Measurements from ENCODE around the gene P3R3URF. TPM values are rescaled to one million over a fixed set of nuclear protein-coding genes. Genes with fewer than 3 reads are reported as not detected.
A peak's percentile ranks its signal among the peaks of the same experiment; 100 is the strongest.

The P3R3URF gene
- total RNA-seq, 2 donors from 2014 or later, result not detected

DNA sequence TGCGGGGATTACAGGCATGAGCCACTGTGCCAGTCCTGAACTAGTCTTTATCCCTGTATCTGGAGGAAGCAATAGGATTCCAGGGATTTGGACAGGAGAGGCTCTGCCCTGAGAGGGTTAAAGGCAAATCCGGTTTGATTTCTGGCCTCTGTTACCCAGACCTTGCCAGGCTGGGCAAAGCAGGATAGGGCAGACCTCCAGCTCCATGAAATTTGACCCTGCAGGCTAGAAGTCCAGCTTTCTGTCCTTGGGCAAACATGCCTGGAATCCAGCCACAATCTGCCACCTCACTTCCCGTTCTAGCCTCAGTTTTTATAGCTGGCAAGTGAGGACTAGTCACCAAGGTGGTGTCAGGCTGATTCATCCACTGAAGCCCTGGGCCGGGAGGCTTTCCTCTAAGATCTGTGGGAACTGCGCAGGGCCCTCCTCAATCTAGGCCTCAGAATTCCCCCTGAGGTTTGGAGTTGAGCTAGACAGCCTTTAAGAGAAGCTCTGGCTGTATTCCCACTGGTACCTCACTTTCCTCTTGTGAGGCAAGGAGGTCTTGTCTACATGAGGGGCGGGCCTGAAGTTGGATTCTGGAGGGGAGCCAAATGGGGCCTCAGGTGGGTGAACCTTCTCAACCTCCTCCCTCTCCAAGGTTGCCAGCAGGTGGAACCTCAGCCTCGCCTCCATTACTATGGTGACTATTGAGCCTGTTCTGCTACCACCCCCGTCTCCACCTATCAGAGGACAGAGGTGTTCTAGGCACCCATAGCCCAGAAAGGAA is 7.0 kb upstream of the P3R3URF start:
- Histone ChIP-seq H3K4me1 (ENCODE audit: control insufficient read depth, insufficient read depth, low read length) (no peaks in the 10 kb centered on the region), H3K36me3 (ENCODE audit: control insufficient read depth, insufficient read depth, low read length) (peaks cover 9% of the 10 kb centered on the region), H3K9me3 (ENCODE audit: control insufficient read depth, low read length) (no peaks in the 10 kb centered on the region), H3K4me3 (ENCODE audit: low read length) (no peak overlapping the region), H3K27me3 (ENCODE audit: control insufficient read depth, insufficient read depth, low read length, poor library complexity, severe bottlenecking) (no peaks in the 10 kb centered on the region), H3K27ac (ENCODE audit: low read depth, low read length) (no peak overlapping the region), H3K9ac (ENCODE audit: extremely low read depth, low read length, poor library complexity, severe bottlenecking) (no peak overlapping the region)
- Mint-ChIP-seq H3K27ac (no peak overlapping the region), H3K9me3 (no peaks in the 10 kb centered on the region), H3K27me3 (ENCODE audit: insufficient read depth) (peaks cover 10% of the 10 kb centered on the region), H3K4me1 (peaks cover 6% of the 10 kb centered on the region), H3K36me3 (ENCODE audit: low read depth) (peaks cover 13% of the 10 kb centered on the region), H3K4me3 (no peak overlapping the region)
- peak; percentile 61 for DNase-seq
- TF ChIP-seq, protein P1, sequence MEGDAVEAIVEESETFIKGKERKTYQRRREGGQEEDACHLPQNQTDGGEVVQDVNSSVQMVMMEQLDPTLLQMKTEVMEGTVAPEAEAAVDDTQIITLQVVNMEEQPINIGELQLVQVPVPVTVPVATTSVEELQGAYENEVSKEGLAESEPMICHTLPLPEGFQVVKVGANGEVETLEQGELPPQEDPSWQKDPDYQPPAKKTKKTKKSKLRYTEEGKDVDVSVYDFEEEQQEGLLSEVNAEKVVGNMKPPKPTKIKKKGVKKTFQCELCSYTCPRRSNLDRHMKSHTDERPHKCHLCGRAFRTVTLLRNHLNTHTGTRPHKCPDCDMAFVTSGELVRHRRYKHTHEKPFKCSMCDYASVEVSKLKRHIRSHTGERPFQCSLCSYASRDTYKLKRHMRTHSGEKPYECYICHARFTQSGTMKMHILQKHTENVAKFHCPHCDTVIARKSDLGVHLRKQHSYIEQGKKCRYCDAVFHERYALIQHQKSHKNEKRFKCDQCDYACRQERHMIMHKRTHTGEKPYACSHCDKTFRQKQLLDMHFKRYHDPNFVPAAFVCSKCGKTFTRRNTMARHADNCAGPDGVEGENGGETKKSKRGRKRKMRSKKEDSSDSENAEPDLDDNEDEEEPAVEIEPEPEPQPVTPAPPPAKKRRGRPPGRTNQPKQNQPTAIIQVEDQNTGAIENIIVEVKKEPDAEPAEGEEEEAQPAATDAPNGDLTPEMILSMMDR (conservative IDR thresholded peaks at IDR 0.05), result peak; percentile 20
- 80 to 84% methylated on average over 6 to 8 of the region's 8 CpGs for WGBS, 2 experiments (ENCODE audit: insufficient coverage in 1 of 2, insufficient read length in 1 of 2)

DNA sequence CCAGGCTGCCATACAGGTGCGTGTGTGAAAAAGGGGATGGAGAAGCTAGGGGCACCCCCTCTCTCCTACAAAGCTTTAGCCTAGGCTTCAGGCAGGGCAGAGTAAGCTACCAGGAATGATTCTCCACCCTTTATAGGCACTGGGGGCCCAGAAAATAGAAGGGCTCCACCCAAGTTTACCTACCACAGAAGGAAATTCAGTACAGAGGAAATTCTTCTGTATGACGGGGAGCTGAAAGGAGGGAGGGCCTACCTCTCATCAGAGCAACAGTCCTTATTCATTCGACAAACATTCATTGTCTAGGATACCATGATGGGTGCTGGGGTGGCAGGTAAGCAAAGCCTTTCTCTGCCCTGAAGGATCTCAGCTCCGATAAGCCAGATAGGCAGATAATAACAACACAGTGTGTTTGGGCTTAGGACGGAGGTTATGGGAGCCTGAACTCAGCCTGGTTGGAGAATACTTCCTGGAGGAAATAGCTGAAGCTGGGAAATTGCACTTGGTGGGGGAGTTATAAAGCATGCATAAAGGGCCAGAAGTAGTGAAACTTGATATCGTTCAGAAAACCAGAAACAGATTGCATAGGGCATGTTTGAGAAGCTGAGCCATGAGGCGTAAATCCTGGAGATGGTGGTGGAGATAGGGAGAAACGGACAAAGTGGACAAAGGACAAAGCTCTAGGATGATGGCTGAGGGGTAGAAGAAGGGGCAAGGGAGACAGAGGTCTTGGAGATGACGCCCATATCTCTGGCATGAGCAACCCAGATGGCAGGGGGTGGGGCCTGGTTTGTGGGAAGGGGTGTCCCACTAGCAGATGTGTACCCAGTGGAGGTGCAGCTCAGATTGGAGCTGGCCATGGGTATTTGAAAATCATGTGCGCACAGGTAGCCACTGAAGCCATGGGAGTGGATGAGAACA is 5.3 kb upstream of the P3R3URF start:
- H3K9ac ChIP-seq (ENCODE audit: extremely low read depth, low read length, poor library complexity, severe bottlenecking), result no peak overlapping the region
- H3K9me3 Mint-ChIP-seq, result no peaks in the 10 kb centered on the region

DNA sequence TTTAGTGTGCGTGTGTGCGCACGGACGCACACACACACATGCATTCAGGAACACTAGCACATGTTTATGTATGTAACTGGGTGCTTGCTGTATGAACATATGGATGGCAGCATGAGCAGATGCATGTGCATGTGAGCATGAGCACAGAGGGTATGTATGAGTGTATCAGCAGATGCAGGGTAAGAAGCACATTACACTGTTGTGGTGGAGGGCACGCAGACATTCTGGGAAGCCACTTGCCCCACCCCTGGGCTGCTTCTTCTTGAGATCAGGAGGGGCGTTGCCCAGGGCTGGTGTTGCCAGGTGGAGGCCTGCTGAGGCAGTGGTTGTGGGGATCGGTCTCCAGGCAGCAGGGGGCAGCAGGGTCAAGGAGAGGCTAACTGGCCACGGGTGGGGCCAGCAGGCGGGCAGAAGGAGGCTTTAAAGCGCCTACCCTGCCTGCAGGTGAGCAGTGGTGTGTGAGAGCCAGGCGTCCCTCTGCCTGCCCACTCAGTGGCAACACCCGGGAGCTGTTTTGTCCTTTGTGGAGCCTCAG is 3.9 kb upstream of the P3R3URF start:
- TF ChIP-seq, protein P1 (conservative IDR thresholded peaks at IDR 0.05), result peak; percentile 64
- Mint-ChIP-seq H3K27ac (no peak overlapping the region), H3K36me3 (ENCODE audit: low read depth) (no peaks in the 10 kb centered on the region), H3K27me3 (ENCODE audit: insufficient read depth) (peaks cover 10% of the 10 kb centered on the region), H3K4me1 (peaks cover 6% of the 10 kb centered on the region), H3K9me3 (no peaks in the 10 kb centered on the region), H3K4me3 (no peak overlapping the region)
- Histone ChIP-seq H3K36me3 (ENCODE audit: control insufficient read depth, insufficient read depth, low read length) (no peaks in the 10 kb centered on the region), H3K4me1 (ENCODE audit: control insufficient read depth, insufficient read depth, low read length) (no peaks in the 10 kb centered on the region), H3K27ac (ENCODE audit: low read depth, low read length) (no peak overlapping the region), H3K9me3 (ENCODE audit: control insufficient read depth, low read length) (no peaks in the 10 kb centered on the region), H3K27me3 (ENCODE audit: control insufficient read depth, insufficient read depth, low read length, poor library complexity, severe bottlenecking) (no peaks in the 10 kb centered on the region), H3K9ac (ENCODE audit: extremely low read depth, low read length, poor library complexity, severe bottlenecking) (no peak overlapping the region), H3K4me3 (ENCODE audit: low read length) (no peak overlapping the region)
- WGBS, 2 experiments (ENCODE audit: insufficient coverage in 1 of 2, insufficient read length in 1 of 2), result 63 to 97% methylated on average over 4 to 12 of the region's 12 CpGs
- peak; percentile 92 for DNase-seq

More for the DNA sequence above, 5.3 kb upstream of the P3R3URF start:
- TF ChIP-seq, protein P1 (conservative IDR thresholded peaks at IDR 0.05), result no peak
- peaks cover 6% of the 10 kb centered on the region for H3K4me1 Mint-ChIP-seq
- no peaks in the 10 kb centered on the region for H3K9me3 ChIP-seq (ENCODE audit: control insufficient read depth, low read length)
- no peak for DNase-seq
- H3K27ac Mint-ChIP-seq, result no peak overlapping the region
- H3K4me3 Mint-ChIP-seq, result no peak overlapping the region
- no peaks in the 10 kb centered on the region for H3K36me3 Mint-ChIP-seq (ENCODE audit: low read depth)
- WGBS, 2 experiments (ENCODE audit: insufficient coverage in 1 of 2, insufficient read length in 1 of 2), result 81 to 95% methylated on average over 7 to 10 of the region's 10 CpGs
- no peaks in the 10 kb centered on the region for H3K36me3 ChIP-seq (ENCODE audit: control insufficient read depth, insufficient read depth, low read length)
- no peaks in the 10 kb centered on the region for H3K4me1 ChIP-seq (ENCODE audit: control insufficient read depth, insufficient read depth, low read length)
- peaks cover 10% of the 10 kb centered on the region for H3K27me3 Mint-ChIP-seq (ENCODE audit: insufficient read depth)
- H3K4me3 ChIP-seq (ENCODE audit: low read length), result no peak overlapping the region
- H3K27me3 ChIP-seq (ENCODE audit: control insufficient read depth, insufficient read depth, low read length, poor library complexity, severe bottlenecking), result no peaks in the 10 kb centered on the region
- H3K27ac ChIP-seq (ENCODE audit: low read depth, low read length), result no peak overlapping the region
